OCI-LY3 (cell line): ENCODE results near the gene ZNF512.

Source experiments
- H2AFZ ChIP-seq: fragments of 200-600, 300-600 bp; shearing (Covaris generic); 2 replicates; pipeline ENCODE4 v1.6.0; 2014; ENCODE audit warnings: antibody characterized with exemption, low read depth, low read length
- H3K27ac ChIP-seq: fragments of 200-600, 300-600 bp; sonication (generic); 2 replicates; pipeline ENCODE4 v1.5.1; 2014; ENCODE audit warnings: mild to moderate bottlenecking, low read length, moderate library complexity, mixed read lengths
- H3K27me3 ChIP-seq: fragments of 200-600, 300-600 bp; sonication (generic); 2 replicates; pipeline ENCODE4 v1.6.1; 2014; ENCODE audit warnings: low read depth, low read length, mixed read lengths
- H3K36me3 ChIP-seq: fragments of 200-600, 300-600 bp; sonication (generic); replicated peaks from 2 replicates; pipeline ENCODE3; 2014; ENCODE audit warnings: low read depth, low read length, mixed read lengths
- H3K4me1 ChIP-seq: fragments of 300-600, 200-600 bp; sonication (generic); 2 replicates; pipeline ENCODE4 v1.6.1; 2014; ENCODE audit warnings: low read length, mixed read lengths
- H3K4me2 ChIP-seq: fragments of 200-600, 300-600 bp; sonication (generic); 2 replicates; pipeline ENCODE4 v1.6.1; 2014; ENCODE audit warnings: low read length, mixed read lengths
- H3K4me3 ChIP-seq: fragments of 300-600, 200-600 bp; sonication (generic); 2 replicates; pipeline ENCODE4 v1.5.1; 2014; ENCODE audit warnings: antibody characterized with exemption, mild to moderate bottlenecking, low read length, moderate library complexity
- H3K79me2 ChIP-seq: fragments of 300-600, 200-600 bp; shearing (Covaris generic); 2 replicates; pipeline ENCODE4 v1.6.1; 2014; ENCODE audit warnings: mild to moderate bottlenecking, low read length, mixed read lengths
- H3K9ac ChIP-seq: fragments of 300-600, 200-600 bp; shearing (Covaris generic); 2 replicates; pipeline ENCODE4 v1.6.0; 2014; ENCODE audit warnings: mild to moderate bottlenecking, low read length, moderate library complexity
- H3K9me3 ChIP-seq: fragments of 200-600, 300-600 bp; shearing (Covaris generic); 2 replicates; pipeline ENCODE4 v1.6.1; 2014; ENCODE audit warnings: low read length, mixed read lengths; ENCODE audit not compliant: insufficient read depth
- H4K20me1 ChIP-seq: fragments of 200-600, 300-600 bp; sonication (generic); 2 replicates; pipeline ENCODE4 v1.6.1; 2016; ENCODE audit warnings: low read length, mixed read lengths; ENCODE audit not compliant: insufficient read depth
- CTCF ChIP-seq: fragments of 200-600, 300-600 bp; sonication (generic); IDR thresholded peaks from 2 replicates; pipeline ENCODE4 v1.5.1; 2014; ENCODE audit warnings: antibody characterized with exemption, low read length, low read depth
- EZH2phosphoT487 ChIP-seq: fragments of 200-600 bp; shearing (Covaris generic); IDR thresholded peaks from 2 replicates; pipeline ENCODE4 v1.6.1; 2018; ENCODE audit warnings: antibody characterized with exemption, mixed run types, low read depth

ZNF512 gene

GRCh38 chr2:27638037-27638637 lies 55.3 kb downstream of the ZNF512 start:
- Histone ChIP-seq H3K27ac (no peak overlapping the region), H3K36me3 (peaks cover 11% of the 10 kb centered on the region), H3K4me2 (no peak overlapping the region), H3K79me2 (no peaks in the 10 kb centered on the region), H4K20me1 (no peaks in the 10 kb centered on the region), H3K27me3 (no peaks in the 10 kb centered on the region), H3K9ac (no peak overlapping the region), H3K4me1 (no peaks in the 10 kb centered on the region), H2AFZ (no peak overlapping the region), H3K4me3 (no peak overlapping the region), H3K9me3 (no peaks in the 10 kb centered on the region)
- no peak for TF ChIP-seq EZH2phosphoT487
- TF ChIP-seq CTCF, result no peak

- H3K4me1 ChIP-seq, result no peaks in the 10 kb centered on the region
- H3K36me3 ChIP-seq, result peaks cover 11% of the 10 kb centered on the region
- TF ChIP-seq CTCF (no peak), EZH2phosphoT487 (no peak)
- H3K27me3 ChIP-seq, result no peaks in the 10 kb centered on the region
- H3K9ac ChIP-seq, result no peak overlapping the region
- no peak overlapping the region for H3K4me2 ChIP-seq
- no peak overlapping the region for H2AFZ ChIP-seq
- no peak overlapping the region for H3K4me3 ChIP-seq
- H3K27ac ChIP-seq, result no peak overlapping the region
- H3K79me2 ChIP-seq, result no peaks in the 10 kb centered on the region
- no peaks in the 10 kb centered on the region for H4K20me1 ChIP-seq
- no peaks in the 10 kb centered on the region for H3K9me3 ChIP-seq
Measured at GRCh38 chr2:27638709-27639108, 55.9 kb downstream of the ZNF512 start.

GRCh38 chr2:27640722-27641245 lies 57.9 kb downstream of the ZNF512 start:
- no peaks in the 10 kb centered on the region for H4K20me1 ChIP-seq
- no peak overlapping the region for H3K4me3 ChIP-seq
- H3K36me3 ChIP-seq, result peaks cover 3% of the 10 kb centered on the region
- no peak overlapping the region for H3K27ac ChIP-seq
- no peaks in the 10 kb centered on the region for H3K79me2 ChIP-seq
- no peak for TF ChIP-seq CTCF
- TF ChIP-seq EZH2phosphoT487, result no peak
- no peaks in the 10 kb centered on the region for H3K9me3 ChIP-seq
- no peak overlapping the region for H3K4me2 ChIP-seq
- no peaks in the 10 kb centered on the region for H3K27me3 ChIP-seq
- no peak overlapping the region for H3K9ac ChIP-seq
- no peak overlapping the region for H2AFZ ChIP-seq
- no peaks in the 10 kb centered on the region for H3K4me1 ChIP-seq

- no peaks in the 10 kb centered on the region for H3K4me1 ChIP-seq
- TF ChIP-seq EZH2phosphoT487, result no peak
- no peak for TF ChIP-seq CTCF
- H3K27ac ChIP-seq, result no peak overlapping the region
- no peaks in the 10 kb centered on the region for H3K79me2 ChIP-seq
- H3K36me3 ChIP-seq, result peaks cover 18% of the 10 kb centered on the region
- no peak overlapping the region for H3K4me2 ChIP-seq
- no peaks in the 10 kb centered on the region for H3K27me3 ChIP-seq
- H3K9me3 ChIP-seq, result no peaks in the 10 kb centered on the region
- H3K4me3 ChIP-seq, result no peak overlapping the region
- H4K20me1 ChIP-seq, result no peaks in the 10 kb centered on the region
- no peak overlapping the region for H3K9ac ChIP-seq
- no peak overlapping the region for H2AFZ ChIP-seq
Measured at GRCh38 chr2:27645197-27645596, 62.4 kb downstream of the ZNF512 start.
